Smooth muscle cell (in vitro differentiated cells): Measurements from ENCODE around the gene RPH3AL. TPM values are rescaled to one million over a fixed set of nuclear protein-coding genes. Genes with fewer than 3 reads are reported as not detected.

ENCODE experiments used
- DNase-seq: peaks from one replicate; lab custom pipeline; 2025; ENCODE audit not compliant: unreplicated experiment; lab: John Stamatoyannopoulos, UW
- H2AFZ ChIP-seq: fragments of 200-600 bp; sonication (generic); 2 replicates; pipeline ENCODE4 v1.6.0; 2016; ENCODE audit warnings: antibody characterized with exemption, low read depth, mild to moderate bottlenecking
- H3F3A ChIP-seq: fragments of 200-600 bp; sonication (generic); 2 replicates; pipeline ENCODE4 v1.6.0; 2017; ENCODE audit warnings: antibody characterized with exemption, low read depth
- H3K27ac ChIP-seq: fragments of 200-600 bp; sonication (generic); 2 replicates; pipeline ENCODE4 v1.5.1; 2016; ENCODE audit warnings: low read depth, mild to moderate bottlenecking
- H3K27me3 ChIP-seq: fragments of 200-600 bp; sonication (generic); 2 replicates; pipeline ENCODE4 v1.6.1; 2016; ENCODE audit warnings: low read depth, mild to moderate bottlenecking
- H3K36me3 ChIP-seq: fragments of 200-600 bp; sonication (generic); 2 replicates; pipeline ENCODE4 v1.5.1; 2016; ENCODE audit warnings: low read depth
- H3K4me1 ChIP-seq: fragments of 200-600 bp; sonication (generic); 2 replicates; pipeline ENCODE4 v1.5.1; 2016; ENCODE audit warnings: low read depth
- H3K4me2 ChIP-seq: fragments of 200-600 bp; sonication (generic); 2 replicates; pipeline ENCODE4 v1.6.0; 2016; ENCODE audit warnings: mild to moderate bottlenecking
- H3K4me3 ChIP-seq: fragments of 200-600 bp; sonication (generic); 2 replicates; pipeline ENCODE4 v1.5.1; 2016; ENCODE audit warnings: mild to moderate bottlenecking
- H3K79me2 ChIP-seq: fragments of 200-600 bp; sonication (generic); 2 replicates; pipeline ENCODE4 v1.6.0; 2016; ENCODE audit warnings: low read depth, mild to moderate bottlenecking
- H3K9ac ChIP-seq: fragments of 200-600 bp; sonication (generic); 2 replicates; pipeline ENCODE4 v1.6.0; 2016; ENCODE audit warnings: low read depth
- H3K9me3 ChIP-seq: fragments of 200-600 bp; sonication (generic); replicated peaks from 2 replicates; pipeline ENCODE4 v1.5.1; 2016; ENCODE audit warnings: low read depth
- H4K20me1 ChIP-seq: fragments of 200-600 bp; sonication (generic); 2 replicates; pipeline ENCODE4 v1.6.0; 2016; ENCODE audit warnings: low read depth
- CTCF ChIP-seq: fragments of 200-600 bp; sonication (generic); IDR thresholded peaks from 2 replicates; pipeline ENCODE4 v1.5.1; 2017; ENCODE audit warnings: borderline replicate concordance, mild to moderate bottlenecking, antibody characterized with exemption; ENCODE audit not compliant: insufficient read depth, poor library complexity, severe bottlenecking
- WGBS: methylation state at CpG from one replicate; pipeline ENCODE4 v1.1.7; 2016; ENCODE audit warnings: low lambda C conversion rate; 5-methylcytosine and 5-hydroxymethylcytosine counted together
- polyA plus RNA-seq: library from polyadenylated mRNA; unstranded; fragments of >200 nt; fragmentation: Nextera tagmentation; extraction: Ambion mirVana; gene quantifications from 2 replicates; pipeline ENCODE4 v1.2.1, GENCODE V29; 2016
- total RNA-seq: library from RNA; depleted of rRNA; stranded (reverse); fragments of >200 nt; gene quantifications from 2 replicates; pipeline ENCODE4 v1.2.3, GENCODE V29; 2014

The RPH3AL gene
- total and polyA plus RNA-seq, 2 experiments from 2014 or later: 1.8 to 3.3 TPM

GRCh38 chr17:214881-215331 is 137.7 kb downstream of the RPH3AL start:
- TF ChIP-seq CTCF: no peak
- Histone ChIP-seq H3K4me2 (no peak overlapping the region), H3K4me1 (no peaks in the 10 kb centered on the region), H3K27ac (no peak overlapping the region), H3K79me2 (no peaks in the 10 kb centered on the region), H4K20me1 (no peaks in the 10 kb centered on the region), H3K27me3 (no peaks in the 10 kb centered on the region), H3K9ac (no peak overlapping the region), H2AFZ (no peak overlapping the region), H3K36me3 (no peaks in the 10 kb centered on the region), H3F3A (no peaks in the 10 kb centered on the region), H3K4me3 (no peak overlapping the region), H3K9me3 (no peaks in the 10 kb centered on the region)
- WGBS: 94% methylated on average over 9 of the region's 10 CpGs
- no peak for DNase-seq

- Histone ChIP-seq H4K20me1 (no peaks in the 10 kb centered on the region), H2AFZ (no peak overlapping the region), H3K36me3 (no peaks in the 10 kb centered on the region), H3K9ac (no peak overlapping the region), H3K4me1 (no peaks in the 10 kb centered on the region), H3K9me3 (no peaks in the 10 kb centered on the region), H3K27me3 (no peaks in the 10 kb centered on the region), H3K27ac (no peak overlapping the region), H3K4me3 (no peak overlapping the region), H3F3A (no peaks in the 10 kb centered on the region), H3K79me2 (no peaks in the 10 kb centered on the region), H3K4me2 (no peak overlapping the region)
- 92% methylated on average over 21 of the region's 25 CpGs for WGBS
- no peak for DNase-seq
- TF ChIP-seq CTCF: no peak
Measured at GRCh38 chr17:213286-214105, 139.1 kb downstream of the RPH3AL start.

GRCh38 chr17:210402-210801 is 142.2 kb downstream of the RPH3AL start:
- H3K4me2 ChIP-seq: no peak overlapping the region
- no peaks in the 10 kb centered on the region for H3K4me1 ChIP-seq
- no peaks in the 10 kb centered on the region for H4K20me1 ChIP-seq
- H3K79me2 ChIP-seq: no peaks in the 10 kb centered on the region
- H3K4me3 ChIP-seq: no peak overlapping the region
- H3K9ac ChIP-seq: no peak overlapping the region
- no peak for TF ChIP-seq CTCF
- no peaks in the 10 kb centered on the region for H3K36me3 ChIP-seq
- H2AFZ ChIP-seq: no peak overlapping the region
- H3K9me3 ChIP-seq: no peaks in the 10 kb centered on the region
- H3K27ac ChIP-seq: no peak overlapping the region
- DNase-seq: no peak
- 96% methylated on average over 8 of the region's 8 CpGs for WGBS
- no peaks in the 10 kb centered on the region for H3F3A ChIP-seq
- no peaks in the 10 kb centered on the region for H3K27me3 ChIP-seq

GRCh38 chr17:208429-208828 is 144.2 kb downstream of the RPH3AL start:
- Histone ChIP-seq H3K36me3 (no peaks in the 10 kb centered on the region), H3K9me3 (no peaks in the 10 kb centered on the region), H3K4me1 (no peaks in the 10 kb centered on the region), H3K9ac (no peak overlapping the region), H3K79me2 (no peaks in the 10 kb centered on the region), H3K4me2 (no peak overlapping the region), H3F3A (no peaks in the 10 kb centered on the region), H3K27me3 (no peaks in the 10 kb centered on the region), H3K4me3 (no peak overlapping the region), H2AFZ (no peak overlapping the region), H4K20me1 (no peaks in the 10 kb centered on the region), H3K27ac (no peak overlapping the region)
- DNase-seq: no peak
- 91% methylated on average over 8 of the region's 8 CpGs for WGBS
- TF ChIP-seq CTCF: no peak
